Neuronal stem cell (in vitro differentiated cells): ENCODE measurements around the gene LRRC71.

Experiments
- DNase-seq: peaks from one replicate; pipeline ENCODE4 v3.0.0-alpha.2; 2013; ENCODE audit warnings: low spot score
- H2AFZ ChIP-seq: one replicate; pipeline ENCODE4 v1.6.1; 2013; ENCODE audit warnings: mild to moderate bottlenecking, low read length, inconsistent platforms
- H2AK5ac ChIP-seq: 2 replicates; pipeline ENCODE4 v1.6.1; 2013; ENCODE audit warnings: low read depth, mild to moderate bottlenecking, inconsistent platforms, low read length, moderate library complexity, mixed read lengths
- H2BK120ac ChIP-seq: 2 replicates; pipeline ENCODE4 v1.6.1; 2013; ENCODE audit warnings: low read depth, mild to moderate bottlenecking, inconsistent platforms, low read length, moderate library complexity, mixed read lengths
- H2BK12ac ChIP-seq: one replicate; pipeline ENCODE4 v1.6.1; 2013; ENCODE audit warnings: low read length, inconsistent platforms
- H2BK15ac ChIP-seq: 2 replicates; pipeline ENCODE4 v1.6.1; 2013; ENCODE audit warnings: mild to moderate bottlenecking, low read length, inconsistent platforms, mixed read lengths
- H2BK5ac ChIP-seq: one replicate; pipeline ENCODE4 v1.6.1; 2013; ENCODE audit warnings: inconsistent platforms, mild to moderate bottlenecking, low read length, moderate library complexity
- H3K14ac ChIP-seq: one replicate; pipeline ENCODE4 v1.6.1; 2013; ENCODE audit warnings: low read length, inconsistent platforms
- H3K18ac ChIP-seq: 2 replicates; pipeline ENCODE4 v1.6.1; 2013; ENCODE audit warnings: low read length, inconsistent platforms
- H3K23ac ChIP-seq: 2 replicates; pipeline ENCODE4 v1.6.1; 2013; ENCODE audit warnings: low read depth, mild to moderate bottlenecking, mixed read lengths, low read length, inconsistent platforms; ENCODE audit not compliant: poor library complexity
- H3K27ac ChIP-seq: replicated peaks from 3 replicates; pipeline ENCODE4 v1.5.1; 2013; ENCODE audit warnings: low read length, inconsistent platforms
- H3K27me3 ChIP-seq, 3 experiments: 2 replicates each; pipeline ENCODE4 v1.6.1; 2013; ENCODE audit warnings: low read length in 3 of 3, mild to moderate bottlenecking in 2 of 3, inconsistent platforms in 1 of 3, low read depth in 1 of 3, mixed read lengths in 1 of 3, moderate library complexity in 1 of 3; ENCODE audit not compliant: control insufficient read depth in 3 of 3, insufficient read depth in 3 of 3
- H3K36me3 ChIP-seq, 2 donors: replicated peaks in 1 of 2; 2 replicates each; pipeline ENCODE4 v1.6.1; 2013; ENCODE audit warnings: low read length in 2 of 2; ENCODE audit not compliant: control insufficient read depth in 2 of 2, insufficient read depth in 2 of 2
- H3K4ac ChIP-seq: 2 replicates; pipeline ENCODE4 v1.6.1; 2013; ENCODE audit warnings: inconsistent platforms, mild to moderate bottlenecking, low read length, moderate library complexity
- H3K4me1 ChIP-seq, 2 donors: 1 replicate in 1 of 2; 2 replicates in 1 of 2; pipeline ENCODE4 v1.6.1; 2013; ENCODE audit warnings: low read length in 2 of 2, low read depth in 1 of 2; ENCODE audit not compliant: control insufficient read depth in 2 of 2, insufficient read depth in 1 of 2
- H3K4me2 ChIP-seq: one replicate; pipeline ENCODE4 v1.6.1; 2013; ENCODE audit warnings: mild to moderate bottlenecking, low read length, inconsistent platforms; ENCODE audit not compliant: insufficient read depth, poor library complexity, severe bottlenecking
- H3K4me3 ChIP-seq, 2 donors: 2 replicates each; pipeline ENCODE4 v1.5.1; 2013; ENCODE audit warnings: low read length in 2 of 2, mild to moderate bottlenecking in 2 of 2, inconsistent platforms in 1 of 2, moderate library complexity in 1 of 2
- H3K79me1 ChIP-seq: one replicate; pipeline ENCODE4 v1.6.1; 2013; ENCODE audit warnings: low read depth, mild to moderate bottlenecking, inconsistent platforms, low read length, moderate library complexity
- H3K9ac ChIP-seq: one replicate; pipeline ENCODE4 v1.6.1; 2013; ENCODE audit warnings: mild to moderate bottlenecking, low read depth, low read length, inconsistent platforms; ENCODE audit not compliant: poor library complexity
- H3K9me3 ChIP-seq, 2 donors: replicated peaks in 1 of 2; 2 replicates each; pipeline versions ENCODE3 to v1.6.1; 2013; ENCODE audit warnings: low read length in 2 of 2, mild to moderate bottlenecking in 2 of 2, inconsistent platforms in 1 of 2, low read depth in 1 of 2, mixed read lengths in 1 of 2, moderate library complexity in 1 of 2; ENCODE audit not compliant: control insufficient read depth in 2 of 2, insufficient read depth in 1 of 2
- H4K8ac ChIP-seq: one replicate; pipeline ENCODE4 v1.6.1; 2013; ENCODE audit warnings: low read depth, mild to moderate bottlenecking, inconsistent platforms, low read length, moderate library complexity
- H4K91ac ChIP-seq: one replicate; pipeline ENCODE4 v1.6.1; 2013; ENCODE audit warnings: low read length, low read depth, mild to moderate bottlenecking, inconsistent platforms; ENCODE audit not compliant: poor library complexity
- WGBS, 2 donors: extraction: QIAGEN DNeasy Blood & Tissue Kit; methylation state at CpG; one replicate each; pipeline ENCODE4 v1.1.7; 2013; ENCODE audit warnings: missing lambda C conversion rate in 2 of 2, mixed read lengths in 1 of 2; ENCODE audit not compliant: insufficient read length in 2 of 2, insufficient replicate concordance in 1 of 2; ENCODE audit errors: extremely low coverage in 2 of 2; 5-methylcytosine and 5-hydroxymethylcytosine counted together

LRRC71 gene

DNA sequence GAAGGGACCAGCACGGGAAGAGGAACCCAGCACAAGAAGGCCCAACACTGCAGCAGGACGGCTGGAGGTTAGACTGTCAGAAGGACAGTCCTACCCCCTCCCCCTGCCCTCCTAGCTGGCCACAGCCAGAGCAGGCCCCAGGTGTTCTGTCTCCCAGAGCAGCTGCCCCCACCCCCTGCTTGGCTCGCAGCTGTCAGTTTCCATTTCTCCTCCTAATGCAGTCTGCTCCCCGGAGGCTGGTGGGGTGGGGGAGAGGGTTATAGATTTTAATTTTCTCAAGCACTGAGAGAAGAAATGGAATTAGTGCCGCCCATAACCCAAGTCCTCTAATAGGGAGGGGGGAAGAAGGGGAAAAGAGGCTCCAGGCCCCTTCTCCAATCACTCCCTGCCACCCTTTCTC lies 40.0 kb upstream of the LRRC71 start:
- Histone ChIP-seq H4K91ac (no peak overlapping the region), H2AFZ (no peak overlapping the region), H2BK5ac (no peak overlapping the region), H2BK12ac (no peak overlapping the region), H3K18ac (no peak overlapping the region), H3K27ac (no peak overlapping the region), H3K23ac (no peak overlapping the region), H4K8ac (no peak overlapping the region), H3K36me3 (no peaks in the 10 kb centered on the region), H3K4me2 (no peak overlapping the region), H2BK15ac (no peak overlapping the region), H2AK5ac (no peak overlapping the region), H2BK120ac (no peak overlapping the region), H3K9ac (no peak overlapping the region), H3K4me1 (peaks cover 5 to 8% of the 10 kb centered on the region in 2 donors), H3K4ac (no peak overlapping the region), H3K9me3 (no peaks in the 10 kb centered on the region), H3K4me3 (no peak overlapping the region), H3K14ac (no peak overlapping the region), H3K27me3 (peaks cover 0 to 95% (median 10%) of the 10 kb centered on the region in 3 experiments), H3K79me1 (no peaks in the 10 kb centered on the region)
- DNase-seq = no peak
- no CpG with 5 or more reads among the region's 5 CpGs for WGBS, 2 donors

DNA sequence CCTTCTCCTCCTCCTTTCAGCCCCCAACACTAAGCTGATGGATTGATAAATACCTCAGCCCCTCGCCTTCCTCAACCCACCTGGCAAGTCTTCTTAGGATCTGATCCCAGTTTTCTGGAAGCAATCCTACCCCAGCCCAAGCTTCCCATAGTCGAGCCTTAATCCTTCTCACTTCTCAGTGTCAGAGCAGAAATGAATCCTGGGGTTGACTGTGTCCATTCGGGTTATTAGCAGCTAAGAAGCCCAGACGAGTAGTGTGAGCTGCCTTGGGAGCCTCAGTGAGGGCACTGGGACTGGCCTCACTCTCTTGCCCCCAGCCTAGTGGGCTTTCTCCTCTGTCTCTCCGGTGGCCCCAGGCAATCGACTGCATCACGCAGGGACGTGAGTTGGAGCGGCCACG lies 39.3 kb upstream of the LRRC71 start:
- Histone ChIP-seq H3K4me2 (no peak overlapping the region), H3K27me3 (peaks cover 0 to 95% (median 8%) of the 10 kb centered on the region in 3 experiments), H4K91ac (no peak overlapping the region), H2AFZ (no peak overlapping the region), H3K9ac (no peak overlapping the region), H3K79me1 (no peaks in the 10 kb centered on the region), H2BK120ac (no peak overlapping the region), H3K36me3 (no peaks in the 10 kb centered on the region), H3K4me3 (no peak overlapping the region), H3K4ac (no peak overlapping the region), H2BK12ac (no peak overlapping the region), H2BK15ac (no peak overlapping the region), H3K9me3 (no peaks in the 10 kb centered on the region), H4K8ac (no peak overlapping the region), H3K27ac (no peak overlapping the region), H3K14ac (peak overlapping the region; percentile 39), H2AK5ac (peak overlapping the region; percentile 38), H3K18ac (peak overlapping the region; percentile 53), H3K23ac (no peak overlapping the region), H3K4me1 (peaks cover 5 to 10% of the 10 kb centered on the region in 2 donors), H2BK5ac (no peak overlapping the region)
- no CpG with 5 or more reads among the region's 10 CpGs for WGBS, 2 donors
- no peak for DNase-seq

DNA sequence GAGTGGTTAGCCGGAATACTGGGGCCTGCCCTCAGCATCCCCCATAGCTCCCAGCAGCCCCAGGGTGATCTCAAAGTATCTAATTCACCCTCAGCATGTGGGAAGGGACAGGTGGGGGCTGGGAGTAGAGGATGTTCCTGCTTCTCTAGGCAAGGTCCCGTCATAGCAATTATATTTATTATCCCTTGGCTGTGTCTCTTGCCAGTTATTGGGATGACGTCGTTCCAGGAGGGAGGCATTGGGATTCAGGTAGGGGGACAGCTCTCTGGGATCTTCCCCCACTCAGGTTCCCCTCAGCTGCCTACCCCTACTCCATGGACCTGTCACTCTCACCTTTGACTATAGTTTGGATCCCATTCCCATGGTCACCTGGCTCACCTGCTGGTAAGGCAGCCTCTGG lies 38.8 kb upstream of the LRRC71 start:
- Histone ChIP-seq H3K18ac (peak overlapping the region; percentile 53), H3K36me3 (no peaks in the 10 kb centered on the region), H2AFZ (no peak overlapping the region), H3K27ac (no peak overlapping the region), H3K79me1 (no peaks in the 10 kb centered on the region), H2BK5ac (no peak overlapping the region), H2AK5ac (peak overlapping the region; percentile 38), H3K9me3 (no peaks in the 10 kb centered on the region), H4K91ac (no peak overlapping the region), H2BK12ac (no peak overlapping the region), H3K27me3 (peaks cover 0 to 95% (median 6%) of the 10 kb centered on the region in 3 experiments), H3K4me2 (no peak overlapping the region), H3K4me1 (peaks cover 3 to 13% of the 10 kb centered on the region in 2 donors), H3K4ac (no peak overlapping the region), H3K9ac (no peak overlapping the region), H3K23ac (no peak overlapping the region), H2BK15ac (no peak overlapping the region), H3K14ac (no peak overlapping the region), H3K4me3 (no peak overlapping the region), H2BK120ac (no peak overlapping the region), H4K8ac (no peak overlapping the region)
- WGBS, 2 donors = no CpG with 5 or more reads among the region's 4 CpGs
- DNase-seq = no peak

DNA sequence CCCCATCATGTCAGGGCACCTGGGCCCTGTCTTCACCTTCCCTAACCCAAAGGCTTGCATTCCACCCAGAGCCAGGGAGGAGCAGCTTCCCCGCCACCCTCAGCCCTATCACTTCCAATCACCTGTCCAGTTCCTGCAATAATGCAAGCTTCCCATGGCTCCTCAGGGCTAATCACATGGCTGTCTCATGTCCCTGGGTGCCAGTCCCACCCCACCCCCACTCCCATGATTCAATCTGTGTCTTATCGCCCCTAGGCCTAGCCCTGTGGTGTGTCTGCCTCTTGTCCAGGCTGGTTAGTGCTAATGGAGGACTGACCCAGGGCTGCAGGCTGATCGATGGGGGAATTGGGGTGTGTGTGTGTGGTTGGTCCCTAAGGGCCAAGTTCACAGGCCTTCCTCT lies 37.9 kb upstream of the LRRC71 start:
- Histone ChIP-seq H3K9ac (peak overlapping the region; percentile 2), H3K14ac (no peak overlapping the region), H3K9me3 (no peaks in the 10 kb centered on the region), H3K4ac (no peak overlapping the region), H2BK120ac (no peak overlapping the region), H4K91ac (no peak overlapping the region), H4K8ac (no peak overlapping the region), H3K4me2 (no peak overlapping the region), H3K27ac (no peak overlapping the region), H2AFZ (no peak overlapping the region), H2BK12ac (no peak overlapping the region), H3K79me1 (no peaks in the 10 kb centered on the region), H2BK5ac (no peak overlapping the region), H2BK15ac (no peak overlapping the region), H3K18ac (no peak overlapping the region), H2AK5ac (peak overlapping the region; percentile 27), H3K4me1 (peaks cover 5 to 17% of the 10 kb centered on the region in 2 donors), H3K36me3 (no peaks in the 10 kb centered on the region), H3K27me3 (peaks cover 0 to 91% (median 4%) of the 10 kb centered on the region in 3 experiments), H3K23ac (peak overlapping the region; percentile 48), H3K4me3 (no peak overlapping the region)
- DNase-seq = no peak
- no CpG with 5 or more reads among the region's 3 CpGs for WGBS, 2 donors
